ENCODE measurements around the gene COX5A.
A peak's percentile ranks its signal among the peaks of the same experiment; 100 is the strongest.

DNA sequence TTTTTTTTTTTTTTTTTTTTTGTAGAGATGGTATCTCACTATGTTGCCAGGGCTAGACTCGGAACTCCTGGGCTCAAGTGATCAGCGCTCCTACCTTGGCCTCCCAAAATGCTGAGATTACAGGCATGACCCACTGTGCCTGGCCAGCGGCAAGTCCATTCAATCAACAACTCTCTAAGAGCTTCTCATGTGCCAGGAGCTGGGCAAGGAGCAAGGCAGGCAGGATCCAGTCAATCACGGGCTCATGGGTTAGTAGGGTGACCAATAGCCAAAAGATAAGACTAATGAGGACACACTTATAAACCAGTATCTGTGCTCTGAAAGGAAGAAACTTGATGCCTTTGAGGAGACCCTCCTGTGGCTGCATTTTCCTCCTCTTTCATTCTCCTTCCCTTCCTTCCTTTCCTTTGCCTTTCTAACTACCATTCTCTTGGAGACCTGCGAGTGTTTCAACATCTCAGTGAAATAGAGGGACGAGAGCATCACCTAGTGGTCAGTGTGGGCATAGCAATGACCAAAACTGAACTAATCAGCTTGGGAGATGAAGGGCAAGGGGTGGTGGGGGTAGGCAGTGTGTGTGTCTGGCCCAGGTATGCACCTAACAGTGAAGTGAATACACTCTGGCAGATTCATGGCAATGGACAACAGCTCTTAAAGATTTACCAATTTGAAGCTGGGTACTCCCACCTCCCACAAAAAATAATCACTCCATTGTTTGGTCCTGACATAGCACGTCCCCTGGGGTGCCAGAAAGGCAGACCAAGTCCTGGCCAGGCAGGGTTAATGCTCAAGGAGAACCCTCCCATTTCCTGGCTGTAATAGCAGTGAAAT, 12.4 kb upstream of the COX5A start:
- TF ChIP-seq CTCF (IDR thresholded peaks at IDR 0.05; ENCODE audit: insufficient read depth, low read length) (peak; percentile 99), POLR2AphosphoS5 (IDR thresholded peaks at IDR 0.05; ENCODE audit: low read depth) (no peak), SPI1 (IDR thresholded peaks at IDR 0.05; ENCODE audit: borderline replicate concordance, low read depth) (no peak), GABPA (IDR thresholded peaks at IDR 0.05; ENCODE audit: low read depth) (no peak)
- TF ChIP-seq, protein P1, sequence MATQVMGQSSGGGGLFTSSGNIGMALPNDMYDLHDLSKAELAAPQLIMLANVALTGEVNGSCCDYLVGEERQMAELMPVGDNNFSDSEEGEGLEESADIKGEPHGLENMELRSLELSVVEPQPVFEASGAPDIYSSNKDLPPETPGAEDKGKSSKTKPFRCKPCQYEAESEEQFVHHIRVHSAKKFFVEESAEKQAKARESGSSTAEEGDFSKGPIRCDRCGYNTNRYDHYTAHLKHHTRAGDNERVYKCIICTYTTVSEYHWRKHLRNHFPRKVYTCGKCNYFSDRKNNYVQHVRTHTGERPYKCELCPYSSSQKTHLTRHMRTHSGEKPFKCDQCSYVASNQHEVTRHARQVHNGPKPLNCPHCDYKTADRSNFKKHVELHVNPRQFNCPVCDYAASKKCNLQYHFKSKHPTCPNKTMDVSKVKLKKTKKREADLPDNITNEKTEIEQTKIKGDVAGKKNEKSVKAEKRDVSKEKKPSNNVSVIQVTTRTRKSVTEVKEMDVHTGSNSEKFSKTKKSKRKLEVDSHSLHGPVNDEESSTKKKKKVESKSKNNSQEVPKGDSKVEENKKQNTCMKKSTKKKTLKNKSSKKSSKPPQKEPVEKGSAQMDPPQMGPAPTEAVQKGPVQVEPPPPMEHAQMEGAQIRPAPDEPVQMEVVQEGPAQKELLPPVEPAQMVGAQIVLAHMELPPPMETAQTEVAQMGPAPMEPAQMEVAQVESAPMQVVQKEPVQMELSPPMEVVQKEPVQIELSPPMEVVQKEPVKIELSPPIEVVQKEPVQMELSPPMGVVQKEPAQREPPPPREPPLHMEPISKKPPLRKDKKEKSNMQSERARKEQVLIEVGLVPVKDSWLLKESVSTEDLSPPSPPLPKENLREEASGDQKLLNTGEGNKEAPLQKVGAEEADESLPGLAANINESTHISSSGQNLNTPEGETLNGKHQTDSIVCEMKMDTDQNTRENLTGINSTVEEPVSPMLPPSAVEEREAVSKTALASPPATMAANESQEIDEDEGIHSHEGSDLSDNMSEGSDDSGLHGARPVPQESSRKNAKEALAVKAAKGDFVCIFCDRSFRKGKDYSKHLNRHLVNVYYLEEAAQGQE (IDR thresholded peaks at IDR 0.05; ENCODE audit: insufficient replicate concordance, low read depth): no peak
